ENCODE results near the gene ALPP. TPM values are rescaled to one million over a fixed set of nuclear protein-coding genes. Genes with fewer than 3 reads are reported as not detected.
"Not testable (repeated sequence)": the region's sequence is repeated elsewhere in the genome, so short reads cannot be mapped to it uniquely, and the experiment has no call there.

ALPP gene
- total RNA-seq, 1 experiment from 2014 or later, result not detected

DNA sequence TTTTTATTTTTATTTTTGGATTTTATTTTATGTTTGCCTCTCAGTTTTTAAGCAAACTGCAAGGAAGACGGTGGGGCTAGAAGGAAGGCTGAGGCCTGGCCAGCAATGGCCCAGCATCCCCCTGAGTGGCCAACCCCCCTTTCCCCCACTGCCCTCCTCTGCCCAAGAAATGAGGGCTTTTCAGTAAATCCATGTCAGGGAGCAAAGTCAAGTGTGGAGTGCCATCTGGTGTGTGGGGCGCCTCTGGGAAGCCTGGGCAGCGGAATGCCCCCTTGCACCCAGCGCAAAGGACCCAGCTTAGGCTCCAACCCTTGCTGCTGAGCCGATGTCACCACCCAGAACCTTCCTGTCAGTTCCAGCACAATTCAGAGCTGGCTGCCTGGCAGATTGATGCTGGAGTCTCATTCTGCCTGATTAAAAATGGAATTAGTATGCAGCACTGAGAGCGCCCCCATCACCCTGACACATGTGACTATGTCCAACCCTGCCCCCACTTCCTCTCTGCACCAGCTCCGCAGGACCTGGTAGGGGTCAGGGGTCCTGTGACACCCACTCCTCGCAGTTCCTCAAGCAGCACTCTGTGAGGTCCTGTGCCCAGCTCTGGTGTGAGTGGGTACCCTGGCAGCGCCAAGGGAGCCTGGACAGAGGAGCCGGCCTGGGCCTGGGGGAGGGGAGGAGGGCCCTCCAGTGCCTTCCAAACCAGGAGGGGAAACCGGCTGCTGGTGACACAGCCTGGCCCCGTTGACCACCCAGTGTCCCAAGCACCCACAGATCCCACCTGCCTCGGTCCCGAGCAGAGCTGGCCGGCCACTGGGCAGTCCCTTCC is 9.2 kb upstream of the ALPP start:
- Histone ChIP-seq H3K4me3 (no peak overlapping the region), H3K36me3 (no peaks in the 10 kb centered on the region), H3K9me3 (no peaks in the 10 kb centered on the region), H3K27me3 (no peaks in the 10 kb centered on the region)
- DNase-seq, result no peak

DNA sequence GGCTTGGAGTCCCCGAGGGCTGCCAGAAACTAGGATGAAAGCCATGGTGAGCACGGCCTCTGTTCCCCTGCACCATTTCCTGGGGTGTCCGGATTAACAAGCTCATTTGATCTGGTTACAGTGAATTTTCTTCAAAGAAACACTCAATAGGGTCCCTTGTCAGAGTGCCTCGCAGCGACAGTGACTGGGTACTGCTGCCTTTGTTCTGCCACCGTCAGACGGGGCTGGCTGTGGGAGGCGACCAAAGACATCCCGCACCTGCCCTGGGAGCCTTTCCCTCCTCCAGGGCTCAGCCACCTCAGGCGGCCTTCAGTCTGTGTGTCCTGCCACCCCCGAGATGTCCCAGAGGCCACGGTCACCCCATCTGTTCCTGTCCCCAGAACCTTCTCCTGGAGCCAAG is 8.5 kb upstream of the ALPP start:
- H3K9me3 ChIP-seq, H3K4me3 ChIP-seq, H3K27me3 ChIP-seq, H3K36me3 ChIP-seq, DNase-seq: not testable (repeated sequence)

DNA sequence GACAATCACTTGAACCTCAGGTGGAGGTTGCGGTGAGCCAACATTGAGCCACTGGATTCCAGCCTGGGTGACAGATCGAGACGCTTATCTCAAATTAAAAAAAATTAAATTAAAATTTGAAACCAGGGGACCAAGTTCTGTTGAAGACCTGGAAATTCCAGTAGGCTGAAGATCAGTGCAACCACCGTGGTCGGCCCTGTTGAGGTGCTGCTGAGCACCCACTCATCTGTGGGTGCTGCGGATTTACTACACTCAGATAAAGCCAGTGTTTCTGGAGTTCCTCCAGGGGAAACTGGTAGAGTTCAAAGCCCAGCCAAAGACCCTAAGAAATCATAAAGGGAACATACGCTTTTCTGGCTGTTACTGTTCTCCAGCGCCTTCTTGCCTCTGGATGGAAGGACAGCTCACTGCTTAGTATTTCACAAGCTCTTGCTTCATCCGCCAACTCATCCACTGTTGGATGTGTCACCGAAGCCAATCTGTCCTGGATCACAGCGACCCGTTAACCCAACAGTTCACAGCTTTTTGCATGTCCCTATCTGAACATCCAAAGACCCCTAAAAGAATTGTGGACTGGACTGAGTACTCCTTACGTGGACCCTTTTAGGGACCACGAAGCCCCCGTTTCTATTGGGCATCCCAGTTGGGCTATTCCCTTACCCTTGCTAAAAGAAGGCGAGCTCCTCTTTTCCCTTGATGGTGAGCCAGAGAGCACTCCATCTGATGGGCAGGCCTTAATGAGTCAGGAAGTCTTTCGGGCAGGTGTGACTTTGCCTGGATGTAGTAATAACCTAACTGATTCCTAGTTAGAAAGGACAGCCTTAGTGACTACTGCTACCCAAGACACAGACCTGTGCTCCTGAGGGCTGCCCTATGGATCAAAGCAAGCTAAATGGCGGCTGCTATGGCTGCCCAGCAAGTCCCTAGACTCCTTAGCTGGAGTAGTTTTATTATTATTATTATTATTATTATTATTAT is 6.0 kb upstream of the ALPP start:
- Histone ChIP-seq H3K27me3 (no peaks in the 10 kb centered on the region), H3K36me3 (no peaks in the 10 kb centered on the region), H3K4me3 (no peak overlapping the region), H3K9me3 (no peaks in the 10 kb centered on the region)
- no peak for DNase-seq

DNA sequence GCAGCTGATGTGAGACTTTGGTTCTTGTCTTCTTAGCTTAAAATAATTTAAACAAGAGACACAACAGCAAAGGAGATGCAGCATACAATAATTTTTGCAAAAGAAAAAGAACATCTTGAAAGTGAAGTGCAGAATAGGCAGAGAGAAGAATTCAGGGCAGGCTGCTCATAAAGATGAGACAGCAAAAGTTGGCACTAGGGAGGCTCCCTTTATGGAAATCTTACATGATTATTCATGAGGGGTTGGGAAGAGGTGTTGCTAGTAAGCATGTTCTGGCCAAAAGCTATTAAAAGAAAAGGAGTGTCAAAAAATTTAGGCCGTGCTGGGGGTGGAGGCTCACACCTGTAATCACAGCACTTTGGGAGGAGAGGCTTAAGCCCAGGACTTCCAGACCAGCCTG is 4.2 kb upstream of the ALPP start:
- no peak for DNase-seq
- no peaks in the 10 kb centered on the region for H3K9me3 ChIP-seq
- no peaks in the 10 kb centered on the region for H3K36me3 ChIP-seq
- H3K27me3 ChIP-seq, result no peaks in the 10 kb centered on the region
- no peak overlapping the region for H3K4me3 ChIP-seq

DNA sequence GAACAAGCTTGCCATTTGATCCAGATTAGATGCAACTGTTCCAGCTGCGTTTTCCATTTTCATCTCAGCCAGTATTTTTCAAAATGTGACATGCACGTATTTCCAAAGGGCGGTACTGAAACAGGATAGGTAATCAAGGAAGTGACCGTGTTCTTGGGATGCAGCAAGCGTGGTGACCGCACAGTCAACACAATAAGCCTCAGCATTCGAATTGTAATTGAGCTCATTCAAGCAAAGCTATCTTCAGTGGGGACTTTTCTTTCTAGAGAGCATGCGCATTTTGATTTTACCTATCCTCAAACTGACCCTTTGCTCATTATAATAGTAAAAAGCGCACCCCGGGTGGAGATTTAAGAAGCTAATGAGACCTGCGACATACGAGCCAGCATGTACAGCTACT is 3.4 kb upstream of the ALPP start:
- DNase-seq, result no peak
- Histone ChIP-seq H3K9me3 (no peaks in the 10 kb centered on the region), H3K4me3 (no peak overlapping the region), H3K36me3 (no peaks in the 10 kb centered on the region), H3K27me3 (no peaks in the 10 kb centered on the region)

DNA sequence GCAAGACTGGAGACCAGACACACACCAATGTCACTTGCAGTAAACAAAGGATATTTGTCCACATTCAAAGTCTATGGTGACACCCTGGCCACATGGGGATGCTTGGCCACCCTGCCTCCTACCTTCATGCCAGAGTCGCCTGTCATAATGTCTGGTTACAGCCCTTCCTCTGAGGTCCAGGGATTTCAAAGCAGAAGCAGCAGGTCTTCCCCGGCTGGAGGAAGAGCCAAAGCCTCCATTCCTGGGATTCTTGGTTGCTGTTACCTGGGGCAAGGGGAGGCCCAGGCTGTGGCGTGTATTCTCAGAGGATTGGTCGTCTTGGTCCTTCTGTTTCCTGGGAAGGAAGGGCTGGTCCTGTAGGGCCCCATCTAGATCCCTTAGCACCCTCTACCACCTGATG is 2.3 kb upstream of the ALPP start:
- no peak for DNase-seq
- Histone ChIP-seq H3K9me3 (no peaks in the 10 kb centered on the region), H3K4me3 (no peak overlapping the region), H3K27me3 (no peaks in the 10 kb centered on the region), H3K36me3 (no peaks in the 10 kb centered on the region)

DNA sequence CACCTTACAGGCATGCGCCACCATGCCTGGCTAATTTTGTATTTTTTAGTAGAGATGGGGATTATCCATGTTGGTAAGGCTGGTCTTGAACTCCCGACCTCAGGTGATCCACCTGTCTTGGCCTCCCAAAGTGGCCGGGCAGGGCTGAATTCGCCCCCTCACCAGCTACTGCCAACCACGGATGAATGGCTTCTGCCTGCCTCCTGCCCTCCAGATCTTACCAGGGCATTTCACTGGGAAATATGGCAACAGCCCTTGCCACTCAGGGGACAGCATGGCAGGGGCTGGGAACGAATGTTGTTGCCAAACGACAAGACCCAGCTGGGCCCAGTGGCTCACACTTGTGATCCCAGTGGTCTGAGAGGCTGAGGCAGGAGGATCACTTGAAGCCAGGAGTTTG is 1.8 kb upstream of the ALPP start:
- no peaks in the 10 kb centered on the region for H3K36me3 ChIP-seq
- no peak for DNase-seq
- H3K4me3 ChIP-seq, result no peak overlapping the region
- no peaks in the 10 kb centered on the region for H3K9me3 ChIP-seq
- H3K27me3 ChIP-seq, result no peaks in the 10 kb centered on the region

DNA sequence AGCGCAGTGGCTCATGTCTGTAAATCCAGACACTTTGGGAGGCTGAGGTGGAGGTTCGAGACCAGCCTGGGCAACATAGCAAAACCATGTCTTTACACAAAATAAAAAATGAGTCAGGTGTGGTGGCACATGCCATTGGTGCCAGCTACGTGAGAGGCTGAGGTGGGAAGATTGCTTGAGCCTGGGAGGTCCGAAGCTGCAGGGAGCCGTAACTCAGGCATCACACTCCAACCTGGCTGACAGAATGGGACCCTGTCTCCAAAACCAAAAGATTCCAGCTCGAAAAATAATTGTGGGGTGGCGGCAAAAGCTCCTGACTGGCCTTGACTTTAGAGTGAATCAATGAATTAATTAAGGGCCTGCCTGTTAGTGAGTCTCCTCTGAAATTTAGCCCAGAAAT is 1.2 kb upstream of the ALPP start:
- no peak for DNase-seq
- H3K36me3 ChIP-seq, result no peaks in the 10 kb centered on the region

DNA sequence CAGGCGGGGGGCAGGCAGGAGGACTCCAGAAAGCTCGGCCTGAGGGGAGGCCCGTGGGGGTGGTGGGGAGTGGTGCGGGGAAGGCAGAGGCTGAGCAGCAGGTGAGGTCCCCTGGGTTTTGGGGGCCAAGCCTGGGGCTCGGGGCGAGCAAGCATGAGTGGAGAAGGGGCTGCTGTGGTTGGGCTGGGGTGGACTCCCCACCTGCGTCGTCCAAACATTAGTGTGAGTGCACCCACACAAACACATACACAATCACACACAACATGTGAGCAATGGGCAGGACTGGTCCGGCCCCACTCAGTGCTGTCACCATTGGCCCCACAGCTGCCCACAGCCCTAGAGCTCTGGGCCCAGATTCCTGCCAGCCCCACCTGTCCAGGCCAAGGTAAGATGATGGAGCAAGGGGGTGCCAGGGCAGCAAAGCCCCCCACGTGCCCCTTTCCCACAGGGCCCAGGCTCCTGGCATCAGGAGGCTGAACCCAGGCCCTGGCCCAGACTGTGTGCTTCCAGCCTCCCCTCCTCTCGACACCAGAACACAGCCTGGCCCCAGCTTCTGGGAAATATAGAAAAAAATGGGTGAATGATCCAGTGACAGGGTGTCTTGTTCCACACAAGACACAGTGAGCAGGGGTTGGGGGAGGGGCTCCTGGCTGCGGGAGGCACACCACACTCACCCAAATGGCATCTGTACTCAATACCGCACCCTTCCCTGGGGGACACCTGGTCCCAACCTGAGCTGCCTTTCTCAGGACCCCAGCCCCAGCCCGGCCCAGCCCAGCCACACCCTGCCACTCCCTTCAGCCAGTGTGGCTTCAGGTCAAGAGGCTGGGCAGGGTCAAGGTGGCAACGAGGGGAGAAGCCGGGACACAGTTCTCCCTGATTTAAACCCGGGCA is 463 bp upstream of the ALPP start:
- Histone ChIP-seq H3K9me3 (no peaks in the 10 kb centered on the region), H3K4me3 (no peak overlapping the region), H3K27me3 (no peaks in the 10 kb centered on the region), H3K36me3 (no peaks in the 10 kb centered on the region)
- no peak for DNase-seq

More for the DNA sequence above, 1.2 kb upstream of the ALPP start:
- no peaks in the 10 kb centered on the region for H3K9me3 ChIP-seq
- no peak overlapping the region for H3K4me3 ChIP-seq
- no peaks in the 10 kb centered on the region for H3K27me3 ChIP-seq

DNA sequence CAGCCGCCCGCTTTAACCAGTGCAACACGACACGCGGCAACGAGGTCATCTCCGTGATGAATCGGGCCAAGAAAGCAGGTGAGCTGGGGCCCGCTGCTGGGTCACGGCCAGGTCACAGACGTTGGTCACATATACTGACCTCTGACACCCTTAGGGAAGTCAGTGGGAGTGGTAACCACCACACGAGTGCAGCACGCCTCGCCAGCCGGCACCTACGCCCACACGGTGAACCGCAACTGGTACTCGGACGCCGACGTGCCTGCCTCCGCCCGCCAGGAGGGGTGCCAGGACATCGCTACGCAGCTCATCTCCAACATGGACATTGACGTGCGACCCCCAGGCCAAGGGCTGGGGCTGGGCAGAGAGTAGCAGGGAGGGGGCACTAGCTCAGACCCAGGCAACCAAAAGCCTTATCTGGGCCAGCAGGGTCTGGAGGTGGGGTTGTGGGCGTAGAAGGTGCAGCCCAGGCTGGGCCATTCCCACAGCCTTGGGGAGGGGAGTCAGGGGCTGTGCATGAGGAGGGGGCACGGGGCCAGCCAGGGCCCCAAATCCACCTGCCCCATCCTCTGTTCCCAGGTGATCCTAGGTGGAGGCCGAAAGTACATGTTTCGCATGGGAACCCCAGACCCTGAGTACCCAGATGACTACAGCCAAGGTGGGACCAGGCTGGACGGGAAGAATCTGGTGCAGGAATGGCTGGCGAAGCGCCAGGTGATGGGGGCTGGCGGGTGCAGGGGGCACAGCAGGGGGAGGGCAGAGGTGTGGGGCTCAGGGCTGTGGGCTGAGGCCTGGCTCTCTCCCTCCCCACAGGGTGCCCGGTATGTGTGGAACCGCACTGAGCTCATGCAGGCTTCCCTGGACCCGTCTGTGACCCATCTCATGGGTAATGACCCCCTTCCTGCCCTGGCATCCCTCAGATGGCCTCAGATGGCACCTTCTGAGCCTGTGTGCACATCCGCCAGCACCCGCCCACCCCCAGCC is 1.3 kb downstream of the ALPP start:
- H3K27me3 ChIP-seq, DNase-seq, H3K4me3 ChIP-seq, H3K9me3 ChIP-seq, H3K36me3 ChIP-seq: not testable (repeated sequence)

DNA sequence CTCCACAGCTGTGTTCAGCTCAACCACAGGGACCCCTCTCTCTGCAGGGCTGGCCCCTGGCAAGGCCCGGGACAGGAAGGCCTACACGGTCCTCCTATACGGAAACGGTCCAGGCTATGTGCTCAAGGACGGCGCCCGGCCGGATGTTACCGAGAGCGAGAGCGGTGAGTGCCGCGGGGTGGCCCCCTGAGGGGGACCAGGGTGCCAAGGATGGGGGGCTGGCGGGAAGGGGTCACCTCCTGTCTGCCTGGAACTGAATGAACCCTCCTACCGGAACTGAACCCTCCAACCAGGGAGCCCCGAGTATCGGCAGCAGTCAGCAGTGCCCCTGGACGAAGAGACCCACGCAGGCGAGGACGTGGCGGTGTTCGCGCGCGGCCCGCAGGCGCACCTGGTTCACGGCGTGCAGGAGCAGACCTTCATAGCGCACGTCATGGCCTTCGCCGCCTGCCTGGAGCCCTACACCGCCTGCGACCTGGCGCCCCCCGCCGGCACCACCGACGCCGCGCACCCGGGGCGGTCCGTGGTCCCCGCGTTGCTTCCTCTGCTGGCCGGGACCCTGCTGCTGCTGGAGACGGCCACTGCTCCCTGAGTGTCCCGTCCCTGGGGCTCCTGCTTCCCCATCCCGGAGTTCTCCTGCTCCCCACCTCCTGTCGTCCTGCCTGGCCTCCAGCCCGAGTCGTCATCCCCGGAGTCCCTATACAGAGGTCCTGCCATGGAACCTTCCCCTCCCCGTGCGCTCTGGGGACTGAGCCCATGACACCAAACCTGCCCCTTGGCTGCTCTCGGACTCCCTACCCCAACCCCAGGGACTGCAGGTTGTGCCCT is 2.9 kb downstream of the ALPP start:
- not testable (repeated sequence) for H3K9me3 ChIP-seq, DNase-seq, H3K36me3 ChIP-seq, H3K4me3 ChIP-seq
- peaks cover 20% of the 10 kb centered on the region for H3K27me3 ChIP-seq

DNA sequence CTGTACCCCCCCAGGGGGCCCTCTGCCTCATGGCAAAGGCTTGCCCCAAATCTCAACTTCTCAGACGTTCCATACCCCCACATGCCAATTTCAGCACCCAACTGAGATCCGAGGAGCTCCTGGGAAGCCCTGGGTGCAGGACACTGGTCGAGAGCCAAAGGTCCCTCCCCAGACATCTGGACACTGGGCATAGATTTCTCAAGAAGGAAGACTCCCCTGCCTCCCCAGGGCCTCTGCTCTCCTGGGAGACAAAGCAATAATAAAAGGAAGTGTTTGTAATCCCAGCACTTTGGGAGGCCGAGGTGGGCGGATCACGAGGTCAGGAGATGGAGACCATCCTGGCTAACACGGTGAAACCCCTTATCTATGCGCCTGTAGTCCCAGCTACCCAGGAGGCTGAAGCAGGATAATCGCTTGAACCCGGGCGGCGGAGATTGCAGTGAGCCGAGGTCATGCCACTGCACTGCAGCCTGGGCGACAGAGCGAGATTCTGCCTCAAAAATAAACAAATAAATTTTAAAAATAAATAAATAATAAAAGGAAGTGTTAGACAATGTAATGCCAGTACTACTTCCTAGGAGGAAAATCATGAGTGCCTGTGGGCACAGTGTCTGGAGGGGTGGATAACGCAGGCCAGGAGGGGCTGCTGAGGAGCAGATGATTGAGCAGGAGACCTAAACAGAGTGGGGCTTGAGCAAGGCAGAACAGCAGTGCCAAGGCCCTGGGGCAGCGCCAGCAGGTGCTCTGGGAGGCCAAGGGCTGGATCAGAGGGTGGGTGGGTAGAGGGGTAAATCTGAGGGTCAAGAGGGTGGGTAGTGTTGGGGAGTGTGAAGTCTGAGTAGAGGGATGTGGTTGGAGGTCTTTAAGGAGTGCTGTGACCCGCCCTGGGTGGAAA is 4.0 kb downstream of the ALPP start:
- DNase-seq, result no peak
- no peaks in the 10 kb centered on the region for H3K36me3 ChIP-seq
- peaks cover 32% of the 10 kb centered on the region for H3K27me3 ChIP-seq
- H3K4me3 ChIP-seq, result no peak overlapping the region
- H3K9me3 ChIP-seq, result no peaks in the 10 kb centered on the region

DNA sequence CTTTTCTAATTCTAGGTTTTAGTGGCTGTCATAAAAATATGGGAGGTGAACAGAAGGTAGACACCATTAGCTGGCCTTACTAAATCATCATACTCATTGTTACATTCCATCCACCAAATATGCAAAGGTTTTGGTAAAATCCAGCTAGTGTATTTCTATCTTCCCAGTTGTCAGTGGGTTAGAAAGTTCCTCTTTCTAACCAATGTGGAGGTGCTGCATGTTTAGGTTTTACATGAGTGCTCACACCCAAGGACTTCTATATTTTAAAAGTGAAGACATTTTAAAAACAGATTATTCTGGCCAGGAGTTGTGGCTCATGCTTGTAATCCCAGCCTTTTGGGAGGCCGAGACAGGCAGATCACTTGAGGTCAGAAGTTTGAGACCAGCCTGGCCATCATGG is 5.9 kb downstream of the ALPP start:
- Histone ChIP-seq H3K36me3 (no peaks in the 10 kb centered on the region), H3K27me3 (peaks cover 33% of the 10 kb centered on the region), H3K9me3 (no peaks in the 10 kb centered on the region), H3K4me3 (no peak overlapping the region)
- no peak for DNase-seq

DNA sequence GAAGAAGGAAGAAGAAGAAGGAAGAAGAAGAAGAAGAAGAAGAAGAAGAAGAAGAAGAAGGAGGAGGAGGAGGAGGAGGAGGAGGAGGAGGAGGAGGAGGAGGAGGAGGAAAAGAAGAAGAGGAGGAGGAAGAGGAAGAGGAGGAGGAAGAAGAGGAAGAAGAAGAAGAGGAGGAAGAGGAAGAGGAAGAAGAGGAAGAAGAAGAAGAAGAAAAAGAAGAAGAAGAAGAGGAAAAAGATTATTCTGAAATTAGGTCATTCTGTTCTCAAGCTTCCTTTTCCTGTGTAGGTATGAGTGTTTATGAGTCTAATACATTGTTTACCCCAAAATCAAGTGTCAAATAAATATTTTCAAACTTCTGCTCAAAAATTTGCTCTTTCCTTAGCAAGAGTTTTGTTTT is 6.5 kb downstream of the ALPP start:
- DNase-seq, H3K36me3 ChIP-seq, H3K9me3 ChIP-seq, H3K4me3 ChIP-seq: not testable (repeated sequence)
- peaks cover 33% of the 10 kb centered on the region for H3K27me3 ChIP-seq
